Esophagus muscularis mucosa (tissue), 4 donors: ENCODE results near the gene ACTMAP. TPM values are rescaled to one million over a fixed set of nuclear protein-coding genes. Genes with fewer than 3 reads are reported as not detected.

Experiments used
- DNase-seq: peaks from one replicate; pipeline ENCODE4 v3.0.0-alpha.2; 2017; ENCODE audit errors: extremely low spot score
- H3K27ac ChIP-seq, 4 donors: fragments of 200-600 bp; sonication (generic); replicated peaks in 1 of 4; 1 replicate in 3 of 4; 2 replicates in 1 of 4; pipeline ENCODE4 v1.5.1; 2016 to 2019; ENCODE audit warnings: mild to moderate bottlenecking in 1 of 4
- H3K27me3 ChIP-seq, 4 donors: fragments of 200-600 bp; sonication (generic); one replicate each; pipeline versions ENCODE4 v1.5.1 to v1.6.0; 2016 to 2019
- H3K36me3 ChIP-seq, 4 donors: fragments of 200-600 bp; sonication (generic); one replicate each; pipeline ENCODE4 v1.5.1; 2016 to 2019
- H3K4me1 ChIP-seq, 4 donors: fragments of 200-600 bp; sonication (generic); one replicate each; pipeline ENCODE4 v1.5.1; 2016 to 2019
- H3K4me3 ChIP-seq, 4 donors: fragments of 200-600 bp; sonication (generic); 1 replicate in 2 of 4; 2 replicates in 2 of 4; pipeline ENCODE4 v1.5.1; 2016 to 2019; ENCODE audit warnings: mild to moderate bottlenecking in 4 of 4, moderate library complexity in 1 of 4
- H3K9me3 ChIP-seq, 4 donors: fragments of 200-600 bp; sonication (generic); 1 replicate in 3 of 4; 2 replicates in 1 of 4; pipeline ENCODE4 v1.5.1; 2016 to 2019
- CTCF ChIP-seq, 3 experiments: fragments of 200-600 bp in 2 of 3; fragments of 450-650 bp in 1 of 3; sonication (generic) in 2 of 3; IDR thresholded peaks; one replicate each; pipeline ENCODE4 v1.5.1; 2017 to 2019; ENCODE audit warnings: antibody characterized with exemption in 3 of 3, mild to moderate bottlenecking in 2 of 3, moderate library complexity in 1 of 3
- EP300 ChIP-seq: sonication (generic); formaldehyde crosslinking; IDR thresholded peaks from one replicate; pipeline ENCODE4 v1.6.1; 2017; ENCODE audit warnings: antibody characterized with exemption
- POLR2A ChIP-seq: fragments of 450-650 bp; IDR thresholded peaks from one replicate; pipeline ENCODE4 v1.6.1; 2017; ENCODE audit warnings: antibody characterized with exemption, moderate library complexity, mild to moderate bottlenecking, low read depth
- POLR2AphosphoS5 ChIP-seq, 2 donors: sonication (generic); formaldehyde crosslinking; IDR thresholded peaks; one replicate each; pipeline ENCODE4 v1.6.1; 2017; ENCODE audit warnings: antibody characterized with exemption in 2 of 2
- WGBS: methylation state at CpG from one replicate; pipeline ENCODE4 v1.1.5; 2018; 5-methylcytosine and 5-hydroxymethylcytosine counted together
- intact Hi-C: fragments of 100-400 bp; cut with DNase I; formaldehyde crosslinking; loops from one replicate; pipeline ENCODE4 v1.15.1; 2023
- total RNA-seq, 4 donors: library from RNA; depleted of rRNA; stranded (reverse); fragments of >200 nt; gene quantifications; one replicate each; pipeline versions ENCODE4 v1.1.0 to v1.2.1, GENCODE V29; 2016

The ACTMAP gene
- total RNA-seq, 4 donors from 2014 or later = 1.7 to 4.6 (median 3.7) TPM

DNA sequence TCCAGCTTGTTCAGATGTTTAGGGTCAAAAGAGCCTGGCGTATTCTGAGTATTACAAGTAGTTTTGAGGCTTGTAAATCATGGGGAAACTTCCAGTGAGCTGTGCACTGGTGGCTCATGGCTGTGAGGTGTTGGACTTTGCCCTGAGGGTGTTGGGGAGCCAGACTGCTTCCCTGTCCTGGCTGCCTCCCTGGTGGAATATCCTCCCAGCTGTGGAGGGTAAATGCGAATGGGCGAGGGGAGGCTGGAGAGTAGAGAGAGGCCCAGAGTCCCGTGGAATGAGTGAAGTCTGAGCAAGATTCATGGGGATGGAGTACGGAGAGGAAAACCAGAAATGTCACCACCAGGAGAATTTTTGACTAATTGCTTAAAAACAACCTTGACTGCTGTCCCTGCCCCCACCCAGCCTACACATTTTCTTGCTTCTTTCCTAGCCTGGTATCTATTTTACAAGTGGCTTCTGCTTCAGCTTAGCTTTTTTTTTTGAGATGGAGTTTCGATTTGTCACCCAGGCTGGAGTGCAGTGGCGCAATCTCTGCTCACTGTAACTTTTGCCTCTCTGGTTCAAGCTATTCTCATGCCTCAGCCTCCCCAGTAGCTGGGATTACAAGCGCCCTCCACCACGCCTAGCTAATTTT, 4.5 kb upstream of the ACTMAP start:
- TF ChIP-seq POLR2A = no peak
- no peak for TF ChIP-seq POLR2AphosphoS5 (IDR thresholded peaks at IDR 0.05)
- no peak for TF ChIP-seq CTCF (IDR thresholded peaks at IDR 0.05)
- TF ChIP-seq EP300 = no peak
- Histone ChIP-seq H3K27ac (no peak overlapping the region), H3K36me3 (peaks cover 28 to 57% (median 43%) of the 10 kb centered on the region in 4 donors), H3K4me3 (peak overlapping the region in 3 of 4 donors; percentile 2 to 24 (median 7)), H3K9me3 (no peaks in the 10 kb centered on the region), H3K4me1 (peaks cover 37 to 60% (median 57%) of the 10 kb centered on the region in 4 donors), H3K27me3 (no peaks in the 10 kb centered on the region)
- 80% methylated on average over 9 of the region's 9 CpGs for WGBS
- DNase-seq = no peak
- intact Hi-C loops = loop anchor here (5.0 kb wide), 2 partner anchors 43 to 63 kb away; partner anchors contain the start of gene EGLN2

- H3K4me3 ChIP-seq = peak overlapping the region; percentile 65 to 82 (median 72)
- DNase-seq = no peak
- H3K27ac ChIP-seq = peak overlapping the region; percentile 89 to 98 (median 92)
- no peaks in the 10 kb centered on the region for H3K9me3 ChIP-seq
- intact Hi-C loops = loop anchor here (5.0 kb wide), 2 partner anchors 45 to 65 kb away; partner anchors contain the start of gene EGLN2
- peaks cover 7 to 33% (median 19%) of the 10 kb centered on the region in 4 donors for H3K36me3 ChIP-seq
- H3K4me1 ChIP-seq = peaks cover 51 to 77% (median 71%) of the 10 kb centered on the region in 4 donors
- no peak for TF ChIP-seq CTCF (IDR thresholded peaks at IDR 0.05)
- no peak for TF ChIP-seq POLR2AphosphoS5 (IDR thresholded peaks at IDR 0.05)
- no peak for TF ChIP-seq POLR2A
- TF ChIP-seq EP300 = no peak
- H3K27me3 ChIP-seq = no peaks in the 10 kb centered on the region
- WGBS = 84% methylated on average over 12 of the region's 12 CpGs
These were observed 2.0 kb upstream of the ACTMAP start for GRCh38 chr19:40752257-40752781.

DNA sequence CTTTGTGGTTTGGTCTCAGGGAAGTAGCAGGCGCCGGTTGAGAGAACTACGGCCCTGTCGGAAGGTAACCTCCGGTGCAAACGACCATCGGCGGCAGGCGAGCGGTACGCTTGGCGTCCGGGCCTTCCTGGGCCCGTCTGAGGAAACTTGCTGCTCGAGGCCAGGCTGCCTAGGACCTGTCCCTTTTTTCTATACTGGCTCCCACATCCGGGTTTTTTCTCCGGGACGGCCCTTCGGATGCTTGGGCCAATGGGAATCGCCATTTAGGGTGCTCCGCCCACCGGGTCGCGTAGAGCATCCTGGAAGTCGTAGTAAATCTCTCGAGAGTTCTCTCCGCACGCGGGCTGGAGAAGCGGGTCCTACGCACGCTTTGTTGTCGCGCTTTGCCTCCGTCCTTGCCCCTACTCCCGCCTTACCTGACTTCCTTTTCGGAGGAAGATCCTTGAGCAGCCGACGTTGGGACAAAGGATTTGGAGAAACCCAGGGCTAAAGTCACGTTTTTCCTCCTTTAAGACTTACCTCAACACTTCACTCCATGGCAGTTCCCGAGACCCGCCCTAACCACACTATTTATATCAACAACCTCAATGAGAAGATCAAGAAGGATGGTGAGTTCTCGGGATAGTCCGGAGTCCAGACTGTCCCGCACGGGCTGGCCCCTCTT, 729 bp upstream of the ACTMAP start, which contains the start of gene SNRPA:
SNRPA (plus strand) TSS at position 330 of the 664 bp plus-strand sequence; CDS start at position 536, 206 bp downstream.
- TF ChIP-seq EP300 (no peak), POLR2A (peak; percentile 76), CTCF (IDR thresholded peaks at IDR 0.05) (peak in 1 of 3 experiments; percentile 17), POLR2AphosphoS5 (IDR thresholded peaks at IDR 0.05) (peak; percentile 90 to 96)
- H3K4me1 ChIP-seq = peaks cover 46 to 64% (median 59%) of the 10 kb centered on the region in 4 donors
- peak within 1 kb of the TSS; percentile 65 to 82 (median 72) for H3K4me3 ChIP-seq
- no peaks in the 10 kb centered on the region for H3K9me3 ChIP-seq
- intact Hi-C loops = loop anchor here (5.0 kb wide), 2 partner anchors 46 to 66 kb away; partner anchors contain the start of gene EGLN2
- H3K27me3 ChIP-seq = no peaks in the 10 kb centered on the region
- peak; percentile 100 for DNase-seq
- peak within 1 kb of the TSS; percentile 89 to 98 (median 92) for H3K27ac ChIP-seq
- under 1% methylated on average over 25 of the region's 46 CpGs for WGBS
- peaks cover 4 to 20% (median 7%) of the 10 kb centered on the region in 4 donors for H3K36me3 ChIP-seq

DNA sequence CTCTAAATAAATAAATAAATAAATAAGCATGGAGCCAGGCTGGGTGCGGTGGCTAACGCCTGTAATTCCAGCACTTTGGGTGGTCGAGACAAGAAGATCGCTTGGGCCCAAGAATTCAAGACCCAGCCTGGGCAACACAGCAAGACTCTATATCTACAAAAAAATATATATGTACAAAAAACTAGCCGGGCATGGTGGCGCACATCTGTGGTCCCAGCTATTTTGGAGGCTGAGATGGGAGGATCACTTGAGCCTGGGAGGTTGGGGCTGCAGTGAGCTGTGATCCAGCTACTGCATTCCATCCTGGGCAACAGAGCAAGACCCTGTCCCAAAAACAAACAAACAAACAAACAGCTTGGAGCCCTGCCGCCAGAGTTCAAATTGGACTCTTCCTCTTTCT, 2.7 kb downstream of the ACTMAP start:
- no peak for DNase-seq
- intact Hi-C loops = no loop called here
- Histone ChIP-seq H3K4me1 (peaks cover 26 to 46% (median 40%) of the 10 kb centered on the region in 4 donors), H3K4me3 (no peak overlapping the region), H3K9me3 (no peaks in the 10 kb centered on the region), H3K36me3 (peaks cover 0 to 10% (median 0%) of the 10 kb centered on the region in 4 donors), H3K27me3 (no peaks in the 10 kb centered on the region), H3K27ac (no peak overlapping the region)
- no peak for TF ChIP-seq CTCF (IDR thresholded peaks at IDR 0.05)
- TF ChIP-seq EP300 = no peak
- TF ChIP-seq POLR2AphosphoS5 (IDR thresholded peaks at IDR 0.05) = no peak
- no peak for TF ChIP-seq POLR2A
- 95% methylated on average over 7 of the region's 7 CpGs for WGBS
